Small intestine (tissue), 7 donors: ENCODE results near the gene DYNLL1. TPM values are rescaled to one million over a fixed set of nuclear protein-coding genes. Genes with fewer than 3 reads are reported as not detected.

ENCODE experiments used
- DNase-seq, 2 donors: peaks; one replicate each; pipeline versions ENCODE4 v3.0.0 to v3.0.0-alpha.2; 2013
- FAIRE-seq: peaks from 2 replicates; lab custom pipeline; 2012; peaks lifted over from hg19 to GRCh38; lab: Jason Lieb, UNC
- H3K27ac ChIP-seq, 3 donors: one replicate each; pipeline ENCODE4 v1.5.1; 2013; ENCODE audit warnings: low read length in 2 of 3, mild to moderate bottlenecking in 2 of 3, control low read depth in 1 of 3, inconsistent platforms in 1 of 3, low read depth in 1 of 3, moderate library complexity in 1 of 3
- H3K27me3 ChIP-seq, 3 donors: one replicate each; pipeline ENCODE4 v1.6.1; 2013; ENCODE audit warnings: low read length in 3 of 3, inconsistent platforms in 1 of 3; ENCODE audit not compliant: control insufficient read depth in 3 of 3, insufficient read depth in 3 of 3
- H3K36me3 ChIP-seq, 3 donors: one replicate each; pipeline ENCODE4 v1.6.1; 2013; ENCODE audit warnings: low read length in 3 of 3, inconsistent platforms in 1 of 3, low read depth in 1 of 3, mild to moderate bottlenecking in 1 of 3, moderate library complexity in 1 of 3; ENCODE audit not compliant: control insufficient read depth in 3 of 3, insufficient read depth in 2 of 3
- H3K4me1 ChIP-seq, 3 donors: one replicate each; pipeline ENCODE4 v1.6.1; 2013; ENCODE audit warnings: low read length in 2 of 3, inconsistent platforms in 1 of 3, low read depth in 1 of 3, mild to moderate bottlenecking in 1 of 3, moderate library complexity in 1 of 3; ENCODE audit not compliant: control insufficient read depth in 3 of 3, insufficient read depth in 2 of 3
- H3K4me3 ChIP-seq, 3 donors: one replicate each; pipeline ENCODE4 v1.5.1; 2013; ENCODE audit warnings: low read length in 3 of 3, control low read depth in 1 of 3, inconsistent platforms in 1 of 3, low read depth in 1 of 3, mild to moderate bottlenecking in 1 of 3, moderate library complexity in 1 of 3
- H3K9me3 ChIP-seq, 2 donors: one replicate each; pipeline ENCODE4 v1.6.1; 2013; ENCODE audit warnings: low read depth in 1 of 2, low read length in 1 of 2; ENCODE audit not compliant: control insufficient read depth in 2 of 2, insufficient read depth in 1 of 2
- WGBS, 3 donors: extraction: QIAGEN DNeasy Blood & Tissue Kit; methylation state at CpG; one replicate each; pipeline ENCODE4 v1.1.7; 2013; 5-methylcytosine and 5-hydroxymethylcytosine counted together
- polyA plus RNA-seq, 4 donors: library from polyadenylated mRNA; stranded (reverse) in 3 of 4; unstranded in 1 of 4; fragments of 200-250 nt in 3 of 4; fragments of 120-200 nt in 1 of 4; gene quantifications; one replicate each; pipeline versions ENCODE4 v1.2.1 to v1.2.3, GENCODE V29; 2013
- donor health status: healthy with polysubstance abuse.
- donor health status: control.
- donor health status: control.
- donor health status: Bipolar disorder and iron deficiency.
- donor health status: healthy.

Gene DYNLL1
- polyA plus RNA-seq, 4 donors: 312 to 554 (median 387) TPM

GRCh38 chr12:120468325-120468820 is 27.5 kb upstream of the DYNLL1 start:
- no peak for FAIRE-seq

GRCh38 chr12:120468821-120469449 is 27.0 kb upstream of the DYNLL1 start:
- Histone ChIP-seq H3K36me3 (peaks cover 4 to 23% (median 10%) of the 10 kb centered on the region in 3 donors), H3K27me3 (no peaks in the 10 kb centered on the region), H3K9me3 (no peaks in the 10 kb centered on the region), H3K4me1 (peaks cover 0 to 10% (median 2%) of the 10 kb centered on the region in 3 donors), H3K4me3 (peak overlapping the region; percentile 82 to 88 (median 85)), H3K27ac (peak overlapping the region; percentile 70 to 88 (median 81))
- DNase-seq: peak in 1 of 2 donors; percentile 66
- no peak for FAIRE-seq
- 1% methylated on average over 34 to 57 of the region's 57 CpGs for WGBS, 3 donors

More at GRCh38 chr12:120468325-120468820, 27.5 kb upstream of the DYNLL1 start:
- H3K27me3 ChIP-seq: no peaks in the 10 kb centered on the region
- peak overlapping the region; percentile 82 to 88 (median 85) for H3K4me3 ChIP-seq
- H3K36me3 ChIP-seq: peaks cover 5 to 28% (median 16%) of the 10 kb centered on the region in 3 donors
- peak overlapping the region; percentile 60 to 88 (median 81) for H3K27ac ChIP-seq
- DNase-seq: peak in 1 of 2 donors; percentile 61
- peaks cover 0 to 10% (median 2%) of the 10 kb centered on the region in 3 donors for H3K4me1 ChIP-seq
- WGBS, 3 donors: 1 to 2% (median 2%) methylated on average over 23 of the region's 23 CpGs
- no peaks in the 10 kb centered on the region for H3K9me3 ChIP-seq

- Histone ChIP-seq H3K27ac (peak within 1 kb of the TSS; percentile 70 to 88 (median 81)), H3K9me3 (no peaks in the 10 kb centered on the region), H3K36me3 (peaks cover 3 to 20% (median 8%) of the 10 kb centered on the region in 3 donors), H3K27me3 (no peaks in the 10 kb centered on the region), H3K4me3 (peak within 1 kb of the TSS; percentile 82 to 88 (median 85)), H3K4me1 (peaks cover 0 to 10% (median 2%) of the 10 kb centered on the region in 3 donors)
- WGBS, 3 donors: 0 to 3% (median 0%) methylated on average over 38 to 88 of the region's 88 CpGs
- DNase-seq (peak; percentile 95 to 100), FAIRE-seq (no peak)
These were observed 26.3 kb upstream of the DYNLL1 start, which contains the start of gene SRSF9 for GRCh38 chr12:120469450-120470149. TSS of gene SRSF9 (minus strand) at chr12:120469748. CDS start at chr12:120469609, 139 bp downstream.

- peak overlapping the region; percentile 30 to 88 (median 57) for H3K27ac ChIP-seq
- H3K4me1 ChIP-seq: peaks cover 0 to 10% (median 2%) of the 10 kb centered on the region in 3 donors
- no peaks in the 10 kb centered on the region for H3K9me3 ChIP-seq
- no peaks in the 10 kb centered on the region for H3K27me3 ChIP-seq
- H3K36me3 ChIP-seq: peaks cover under 1 to 18% (median 4%) of the 10 kb centered on the region in 3 donors
- no peak for DNase-seq
- 69 to 76% (median 72%) methylated on average over 26 of the region's 26 CpGs for WGBS, 3 donors
- H3K4me3 ChIP-seq: peak overlapping the region; percentile 51 to 88 (median 82)
- no peak for FAIRE-seq
These were observed 25.6 kb upstream of the DYNLL1 start for GRCh38 chr12:120470150-120470784.

- DNase-seq (no peak), FAIRE-seq (no peak)
- Histone ChIP-seq H3K27me3 (no peaks in the 10 kb centered on the region), H3K36me3 (peaks cover 0 to 3% (median 0%) of the 10 kb centered on the region in 3 donors), H3K4me3 (no peak overlapping the region), H3K4me1 (peaks cover 0 to 10% (median 2%) of the 10 kb centered on the region in 3 donors), H3K27ac (no peak overlapping the region), H3K9me3 (no peaks in the 10 kb centered on the region)
These were observed 23.4 kb upstream of the DYNLL1 start for GRCh38 chr12:120472521-120472920.

- no peak for DNase-seq
These were observed 21.9 kb upstream of the DYNLL1 start for GRCh38 chr12:120473807-120474615.

GRCh38 chr12:120474616-120474960 is 21.3 kb upstream of the DYNLL1 start:
- 9 to 35% (median 29%) methylated on average over 2 of the region's 2 CpGs for WGBS, 3 donors
- H3K4me3 ChIP-seq: no peak overlapping the region
- no peak overlapping the region for H3K27ac ChIP-seq
- FAIRE-seq: no peak
- no peaks in the 10 kb centered on the region for H3K27me3 ChIP-seq
- peak in 1 of 2 donors; percentile 23 for DNase-seq
- no peaks in the 10 kb centered on the region for H3K36me3 ChIP-seq
- peaks cover 0 to 5% (median 2%) of the 10 kb centered on the region in 3 donors for H3K4me1 ChIP-seq
- no peaks in the 10 kb centered on the region for H3K9me3 ChIP-seq

More at GRCh38 chr12:120473807-120474615, 21.9 kb upstream of the DYNLL1 start:
- 75 to 84% (median 78%) methylated on average over 6 of the region's 6 CpGs for WGBS, 3 donors
- no peak for FAIRE-seq
- H3K4me3 ChIP-seq: no peak overlapping the region
- H3K9me3 ChIP-seq: no peaks in the 10 kb centered on the region
- peaks cover 0 to 5% (median 2%) of the 10 kb centered on the region in 3 donors for H3K4me1 ChIP-seq
- H3K36me3 ChIP-seq: no peaks in the 10 kb centered on the region
- no peak overlapping the region for H3K27ac ChIP-seq
- no peaks in the 10 kb centered on the region for H3K27me3 ChIP-seq
